A549 (cell line): ENCODE data around the gene GJD2. TPM values are rescaled to one million over a fixed set of nuclear protein-coding genes. Genes with fewer than 3 reads are reported as not detected.

Experiments
- ATAC-seq, 2 experiments: fragments of 200-7000 bp in 1 of 2; fragments of >200 bp in 1 of 2; cut with Nextera tagmentation in 1 of 2; cut with Tn5 transposase in 1 of 2; 3 replicates each; pipeline versions ENCODE4 v1.8.0 to v1.9.1; 2018 to 2020; ENCODE audit warnings: mild to moderate bottlenecking in 1 of 2, moderate library complexity in 1 of 2
- CTCF ChIA-PET: fragments of 300-600 bp; sonication (Branson Sonifier 250); formaldehyde crosslinking; extraction: SDS; loops from one replicate; lab custom pipeline; 2021; ENCODE audit warnings: antibody characterized with exemption, inconsistent platforms; lab: Yijun Ruan, JAX
- POLR2A ChIA-PET: fragments of 350-600 bp; formaldehyde crosslinking; extraction: SDS; loops from one replicate; lab custom pipeline; 2021; ENCODE audit warnings: antibody characterized with exemption, inconsistent platforms; lab: Yijun Ruan, JAX
- DNase-seq, 2 experiments: peaks; one replicate each; pipeline versions ENCODE4 v3.0.0 to v3.0.0-alpha.2; 2011 to 2016; ENCODE audit warnings: low read depth in 1 of 2, low spot score in 1 of 2
- FAIRE-seq: peaks from 2 replicates; lab custom pipeline; 2011; peaks lifted over from hg19 to GRCh38; lab: Jason Lieb, UNC
- H3K27ac ChIP-seq, 2 experiments: fragments of >200 bp; sonication (Bioruptor Twin); formaldehyde crosslinking; 3 replicates each; pipeline ENCODE4 v1.5.1; 2016 to 2017
- H3K4me1 ChIP-seq: fragments of >200 bp; sonication (Bioruptor Twin); formaldehyde crosslinking; 3 replicates; pipeline ENCODE4 v1.6.1; 2016
- H3K4me2 ChIP-seq: fragments of >200 bp; sonication (Bioruptor Twin); formaldehyde crosslinking; 3 replicates; pipeline ENCODE4 v1.6.1; 2016
- H3K4me3 ChIP-seq: fragments of >200 bp; sonication (Bioruptor Twin); formaldehyde crosslinking; 3 replicates; pipeline ENCODE4 v1.5.1; 2016
- H3K9me3 ChIP-seq: fragments of >200 bp; sonication (Bioruptor Twin); formaldehyde crosslinking; 3 replicates; pipeline ENCODE4 v1.6.1; 2016
- CBX2 ChIP-seq: fragments of 200-600 bp; sonication (generic); IDR thresholded peaks from 2 replicates; pipeline ENCODE4 v1.6.1; 2016; ENCODE audit warnings: low read depth, mild to moderate bottlenecking, borderline replicate concordance
- CEBPB ChIP-seq, 2 experiments: fragments of >200 bp in 1 of 2; sonication (Bioruptor Twin) in 1 of 2; formaldehyde crosslinking in 1 of 2; IDR thresholded peaks; 2 replicates each; pipeline ENCODE4 v1.6.1; 2012 to 2016
- EHF ChIP-seq: fragments of 250-450 bp; sonication (Bioruptor Pico); IDR thresholded peaks from 2 replicates; pipeline ENCODE4 v1.5.0; 2020; ENCODE audit warnings: mild to moderate bottlenecking
- EP300 ChIP-seq, 2 experiments: fragments of >200 bp; sonication (Bioruptor Twin); formaldehyde crosslinking; IDR thresholded peaks; 2 replicates in 1 of 2; 3 replicates in 1 of 2; pipeline ENCODE4 v1.6.1; 2016 to 2017
- FOSB ChIP-seq: fragments of 250-450 bp; sonication (Bioruptor Pico); IDR thresholded peaks from 2 replicates; pipeline ENCODE4 v1.5.0; 2020; ENCODE audit warnings: mild to moderate bottlenecking, moderate library complexity
- FOXS1 ChIP-seq: fragments of 250-450 bp; sonication (Bioruptor Pico); IDR thresholded peaks from 2 replicates; pipeline ENCODE4 v1.5.0; 2020; ENCODE audit warnings: mild to moderate bottlenecking, moderate library complexity
- HEYL ChIP-seq: fragments of 250-450 bp; sonication (Bioruptor Pico); IDR thresholded peaks from 2 replicates; pipeline ENCODE4 v1.8.0; 2021; ENCODE audit warnings: mild to moderate bottlenecking, moderate library complexity
- HOXB13 ChIP-seq: fragments of 250-450 bp; sonication (Bioruptor Pico); IDR thresholded peaks from 2 replicates; pipeline ENCODE4 v1.5.0; 2020; ENCODE audit warnings: low read depth, mild to moderate bottlenecking, moderate library complexity
- HOXB5 ChIP-seq: fragments of 250-450 bp; sonication (Bioruptor Pico); IDR thresholded peaks from 2 replicates; pipeline ENCODE4 v1.5.0; 2020; ENCODE audit warnings: mild to moderate bottlenecking, moderate library complexity
- JUN ChIP-seq, 2 experiments: fragments of >200 bp; sonication (Bioruptor Twin); formaldehyde crosslinking; IDR thresholded peaks; 2 replicates in 1 of 2; 3 replicates in 1 of 2; pipeline ENCODE4 v1.6.1; 2016 to 2017
- JUNB ChIP-seq: fragments of >200 bp; sonication (Bioruptor Twin); formaldehyde crosslinking; IDR thresholded peaks from 2 replicates; pipeline ENCODE4 v1.6.1; 2016
- KDM5A ChIP-seq: fragments of 200-600 bp; sonication (generic); IDR thresholded peaks from 2 replicates; pipeline ENCODE4 v1.6.1; 2016; ENCODE audit warnings: antibody characterized with exemption, mild to moderate bottlenecking
- NPAS2 ChIP-seq: fragments of 250-450 bp; sonication (Bioruptor Pico); IDR thresholded peaks from 2 replicates; pipeline ENCODE4 v1.8.0; 2022; ENCODE audit warnings: mild to moderate bottlenecking, moderate library complexity, borderline replicate concordance
- PHF8 ChIP-seq: fragments of 200-600 bp; sonication (generic); IDR thresholded peaks from 2 replicates; pipeline ENCODE4 v1.6.1; 2016; ENCODE audit warnings: low read depth, mild to moderate bottlenecking, antibody characterized with exemption, moderate library complexity, borderline replicate concordance
- POLR2A ChIP-seq: IDR thresholded peaks from 2 replicates; pipeline ENCODE4 v1.6.1; 2012; ENCODE audit warnings: mild to moderate bottlenecking, low read length
- RCOR1 ChIP-seq: fragments of 150-350 bp; IDR thresholded peaks from 2 replicates; pipeline ENCODE4 v1.6.1; 2014; ENCODE audit warnings: antibody characterized with exemption, low read length, low read depth
- SMC3 ChIP-seq: fragments of >200 bp; sonication (Bioruptor Twin); formaldehyde crosslinking; IDR thresholded peaks from 3 replicates; pipeline ENCODE4 v1.6.1; 2018; ENCODE audit warnings: inconsistent platforms
- SREBF2 ChIP-seq: fragments of 450-650 bp; IDR thresholded peaks from 2 replicates; pipeline ENCODE4 v1.6.1; 2014; ENCODE audit warnings: mild to moderate bottlenecking, moderate library complexity
- TP53 ChIP-seq: fragments of 250-450 bp; sonication (Bioruptor Pico); IDR thresholded peaks from 2 replicates; pipeline ENCODE4 v1.5.0; 2021; ENCODE audit warnings: mild to moderate bottlenecking, moderate library complexity
- ZNF302 ChIP-seq: fragments of 250-450 bp; sonication (Bioruptor Pico); IDR thresholded peaks from 2 replicates; pipeline ENCODE4 v1.9.0; 2021; ENCODE audit warnings: inconsistent platforms, mild to moderate bottlenecking, moderate library complexity
- WGBS: methylation state at CpG from one replicate; pipeline ENCODE4 v1.1.6; 2017; ENCODE audit errors: missing lambda C conversion rate; 5-methylcytosine and 5-hydroxymethylcytosine counted together
- polyA plus RNA-seq, 4 experiments: library from polyadenylated mRNA; depleted of rRNA in 3 of 4; stranded (reverse); fragments of >200 nt; fragmentation: RNase III in 1 of 4; extraction: RNeasy Plus Mini Kit Qiagen cat#74134 plus additional on column Dnase treatment in 1 of 4; gene quantifications; 2 replicates in 3 of 4; 3 replicates in 1 of 4; pipeline ENCODE4 v1.2.3, GENCODE V29; 2011 to 2017
- TF ChIP-seq, protein P1 (sequence below): fragments of 200-600 bp; sonication (generic); IDR thresholded peaks from 2 replicates; pipeline ENCODE4 v1.6.1; 2016; ENCODE audit warnings: antibody characterized with exemption, mild to moderate bottlenecking, moderate library complexity
- TF ChIP-seq, protein P2 (sequence below): IDR thresholded peaks from 2 replicates; pipeline ENCODE4 v1.6.1; 2012; ENCODE audit warnings: low read depth, borderline replicate concordance
- TF ChIP-seq, protein P3 (sequence below): fragments of 450-650 bp; IDR thresholded peaks from 2 replicates; pipeline ENCODE4 v1.6.1; 2014; ENCODE audit warnings: antibody characterized with exemption
- TF ChIP-seq, protein P4 (sequence below): fragments of >200 bp; sonication (Bioruptor Twin); formaldehyde crosslinking; IDR thresholded peaks from 2 replicates; pipeline ENCODE4 v1.6.1; 2016

Gene GJD2
- polyA plus RNA-seq, 2 of the 4 experiments (the other 2 are of a cell fraction): not detected

DNA sequence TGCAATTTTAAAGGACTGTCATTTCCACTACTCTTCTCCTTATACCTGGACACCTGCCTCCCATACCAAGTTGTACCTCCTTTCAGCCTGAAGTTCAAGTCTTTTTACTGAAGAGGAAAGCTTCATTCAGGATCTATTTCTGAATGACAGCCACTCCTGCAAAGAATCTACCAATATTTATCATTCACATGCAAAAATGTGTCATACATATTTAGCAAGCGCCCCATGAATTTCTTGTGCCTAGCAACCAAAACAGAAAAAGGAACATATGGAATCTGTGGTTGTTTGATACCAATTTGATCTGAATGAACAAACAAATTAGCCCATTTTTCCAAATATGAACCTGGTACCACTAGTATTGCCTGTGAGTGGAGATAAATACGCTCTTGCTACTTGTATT, 16.8 kb downstream of the GJD2 start (continued):
- TF ChIP-seq RCOR1 (no peak), JUN (IDR thresholded peaks at IDR 0.05) (no peak), CEBPB (IDR thresholded peaks at IDR 0.05) (no peak), KDM5A (no peak)

DNA sequence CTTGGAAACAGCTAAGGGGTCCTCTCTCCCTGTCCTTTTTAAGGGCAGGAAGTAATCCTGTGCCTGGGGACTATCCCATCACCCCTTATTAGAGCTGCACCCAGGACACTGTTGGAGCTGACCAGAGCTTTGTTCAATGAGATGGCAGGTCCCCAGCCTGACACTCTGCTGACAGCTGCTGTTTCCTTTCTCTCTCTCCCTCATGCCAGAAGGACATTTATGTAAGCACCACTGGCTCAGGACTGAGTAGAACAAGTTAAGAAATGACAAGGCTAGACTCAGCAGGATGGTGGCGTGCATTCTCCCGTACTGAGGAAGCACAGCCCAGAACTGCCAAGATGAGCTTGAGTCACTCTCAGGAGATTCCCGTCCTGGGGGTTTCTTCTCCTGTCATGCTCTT, 17.3 kb downstream of the GJD2 start:
- H3K9me3 ChIP-seq: peaks cover 5% of the 10 kb centered on the region; the same call in 2 of the 3 replicates
- no peak overlapping the region for H3K4me2 ChIP-seq
- WGBS: 22% methylated on average over 3 of the region's 3 CpGs
- FAIRE-seq: no peak
- no peak for DNase-seq
- H3K4me1 ChIP-seq: no peaks in the 10 kb centered on the region
- H3K4me3 ChIP-seq: no peak overlapping the region
- no peak overlapping the region for H3K27ac ChIP-seq
- CTCF ChIA-PET: interaction anchor here (0.5 to 2.2 kb wide), 5 partner anchors 10 to 32 kb away, joined by 3 to 8 read pairs (median 5); no protein-coding TSS in a partner anchor
- peak; percentile 27 to 63; a peak in 3 of 6 replicates for ATAC-seq
- POLR2A ChIA-PET: no interaction called here
- TF ChIP-seq, protein P1, sequence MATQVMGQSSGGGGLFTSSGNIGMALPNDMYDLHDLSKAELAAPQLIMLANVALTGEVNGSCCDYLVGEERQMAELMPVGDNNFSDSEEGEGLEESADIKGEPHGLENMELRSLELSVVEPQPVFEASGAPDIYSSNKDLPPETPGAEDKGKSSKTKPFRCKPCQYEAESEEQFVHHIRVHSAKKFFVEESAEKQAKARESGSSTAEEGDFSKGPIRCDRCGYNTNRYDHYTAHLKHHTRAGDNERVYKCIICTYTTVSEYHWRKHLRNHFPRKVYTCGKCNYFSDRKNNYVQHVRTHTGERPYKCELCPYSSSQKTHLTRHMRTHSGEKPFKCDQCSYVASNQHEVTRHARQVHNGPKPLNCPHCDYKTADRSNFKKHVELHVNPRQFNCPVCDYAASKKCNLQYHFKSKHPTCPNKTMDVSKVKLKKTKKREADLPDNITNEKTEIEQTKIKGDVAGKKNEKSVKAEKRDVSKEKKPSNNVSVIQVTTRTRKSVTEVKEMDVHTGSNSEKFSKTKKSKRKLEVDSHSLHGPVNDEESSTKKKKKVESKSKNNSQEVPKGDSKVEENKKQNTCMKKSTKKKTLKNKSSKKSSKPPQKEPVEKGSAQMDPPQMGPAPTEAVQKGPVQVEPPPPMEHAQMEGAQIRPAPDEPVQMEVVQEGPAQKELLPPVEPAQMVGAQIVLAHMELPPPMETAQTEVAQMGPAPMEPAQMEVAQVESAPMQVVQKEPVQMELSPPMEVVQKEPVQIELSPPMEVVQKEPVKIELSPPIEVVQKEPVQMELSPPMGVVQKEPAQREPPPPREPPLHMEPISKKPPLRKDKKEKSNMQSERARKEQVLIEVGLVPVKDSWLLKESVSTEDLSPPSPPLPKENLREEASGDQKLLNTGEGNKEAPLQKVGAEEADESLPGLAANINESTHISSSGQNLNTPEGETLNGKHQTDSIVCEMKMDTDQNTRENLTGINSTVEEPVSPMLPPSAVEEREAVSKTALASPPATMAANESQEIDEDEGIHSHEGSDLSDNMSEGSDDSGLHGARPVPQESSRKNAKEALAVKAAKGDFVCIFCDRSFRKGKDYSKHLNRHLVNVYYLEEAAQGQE: no peak
- TF ChIP-seq FOXS1 (CRISPR knock-in tag): no peak
- TF ChIP-seq FOSB: no peak
- TF ChIP-seq POLR2A: no peak
- no peak for TF ChIP-seq HOXB5 (CRISPR knock-in tag)
- TF ChIP-seq HEYL (CRISPR knock-in tag): no peak
- no peak for TF ChIP-seq JUNB
- TF ChIP-seq CBX2: no peak
- no peak for TF ChIP-seq HOXB13 (CRISPR knock-in tag)
- TF ChIP-seq EHF (CRISPR knock-in tag): no peak
- TF ChIP-seq, protein P2, sequence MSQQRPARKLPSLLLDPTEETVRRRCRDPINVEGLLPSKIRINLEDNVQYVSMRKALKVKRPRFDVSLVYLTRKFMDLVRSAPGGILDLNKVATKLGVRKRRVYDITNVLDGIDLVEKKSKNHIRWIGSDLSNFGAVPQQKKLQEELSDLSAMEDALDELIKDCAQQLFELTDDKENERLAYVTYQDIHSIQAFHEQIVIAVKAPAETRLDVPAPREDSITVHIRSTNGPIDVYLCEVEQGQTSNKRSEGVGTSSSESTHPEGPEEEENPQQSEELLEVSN: no peak
- no peak for TF ChIP-seq PHF8
- TF ChIP-seq ZNF302 (CRISPR knock-in tag): no peak
- TF ChIP-seq NPAS2: no peak
- TF ChIP-seq, protein P3, sequence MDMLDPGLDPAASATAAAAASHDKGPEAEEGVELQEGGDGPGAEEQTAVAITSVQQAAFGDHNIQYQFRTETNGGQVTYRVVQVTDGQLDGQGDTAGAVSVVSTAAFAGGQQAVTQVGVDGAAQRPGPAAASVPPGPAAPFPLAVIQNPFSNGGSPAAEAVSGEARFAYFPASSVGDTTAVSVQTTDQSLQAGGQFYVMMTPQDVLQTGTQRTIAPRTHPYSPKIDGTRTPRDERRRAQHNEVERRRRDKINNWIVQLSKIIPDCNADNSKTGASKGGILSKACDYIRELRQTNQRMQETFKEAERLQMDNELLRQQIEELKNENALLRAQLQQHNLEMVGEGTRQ: no peak
- TF ChIP-seq, protein P4, sequence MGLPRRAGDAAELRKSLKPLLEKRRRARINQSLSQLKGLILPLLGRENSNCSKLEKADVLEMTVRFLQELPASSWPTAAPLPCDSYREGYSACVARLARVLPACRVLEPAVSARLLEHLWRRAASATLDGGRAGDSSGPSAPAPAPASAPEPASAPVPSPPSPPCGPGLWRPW: no peak
- TF ChIP-seq TP53 (CRISPR knock-in tag): no peak
- TF ChIP-seq SREBF2: no peak
- TF ChIP-seq SMC3: no peak
- TF ChIP-seq EP300 (IDR thresholded peaks at IDR 0.05): no peak
